Measurements from ENCODE around the gene RNF150. TPM values are rescaled to one million over a fixed set of nuclear protein-coding genes. Genes with fewer than 3 reads are reported as not detected.

The RNF150 gene
- polyA plus RNA-seq, 1 experiment: 9.8 TPM

- no peak overlapping the region for H3K4me3 ChIP-seq (ENCODE audit: low read depth, low read length)
- ChIA-PET CTCF (interaction anchor here (1.1 to 1.8 kb wide), 2 partner anchors 28 to 164 kb away, joined by 3 to 5 read pairs; partner anchors contain the start of gene RNF150), POLR2A (no interaction called here)
- TF ChIP-seq CTCF (IDR thresholded peaks at IDR 0.05; ENCODE audit: low read depth, low read length): no peak
- H3K9me3 ChIP-seq (ENCODE audit: control insufficient read depth, insufficient read depth, low read length): no peaks in the 10 kb centered on the region
- no peak overlapping the region for H3K27ac ChIP-seq (ENCODE audit: low read depth, low read length)
- no peaks in the 10 kb centered on the region for H3K27me3 ChIP-seq (ENCODE audit: control insufficient read depth, insufficient read depth, low read length)
- no peak for DNase-seq (ENCODE audit: low read depth, low spot score)
These were observed 164.0 kb downstream of the RNF150 start for GRCh38 chr4:140969296-140969695.

GRCh38 chr4:140968371-140968770 lies 164.9 kb downstream of the RNF150 start:
- Histone ChIP-seq H3K27me3 (ENCODE audit: control insufficient read depth, insufficient read depth, low read length) (no peaks in the 10 kb centered on the region), H3K4me3 (ENCODE audit: low read depth, low read length) (no peak overlapping the region), H3K9me3 (ENCODE audit: control insufficient read depth, insufficient read depth, low read length) (no peaks in the 10 kb centered on the region), H3K27ac (ENCODE audit: low read depth, low read length) (no peak overlapping the region)
- POLR2A ChIA-PET: no interaction called here
- TF ChIP-seq CTCF (IDR thresholded peaks at IDR 0.05; ENCODE audit: low read depth, low read length): no peak
- no peak for DNase-seq (ENCODE audit: low read depth, low spot score)
- CTCF ChIA-PET: interaction anchor here (0.9 kb wide), 1 partner anchor 165 kb away, joined by 3 read pairs; the partner anchor contains the start of gene RNF150

- DNase-seq (ENCODE audit: low read depth, low spot score): no peak
- Histone ChIP-seq H3K27me3 (ENCODE audit: control insufficient read depth, insufficient read depth, low read length) (no peaks in the 10 kb centered on the region), H3K9me3 (ENCODE audit: control insufficient read depth, insufficient read depth, low read length) (no peaks in the 10 kb centered on the region), H3K4me3 (ENCODE audit: low read depth, low read length) (no peak overlapping the region), H3K27ac (ENCODE audit: low read depth, low read length) (no peak overlapping the region)
- ChIA-PET POLR2A (no interaction called here), CTCF (interaction anchor here (1.1 kb wide), 1 partner anchor 634 kb away, joined by 3 read pairs; no protein-coding TSS in a partner anchor)
- no peak for TF ChIP-seq CTCF (IDR thresholded peaks at IDR 0.05; ENCODE audit: low read depth, low read length)
These were observed 169.4 kb downstream of the RNF150 start for GRCh38 chr4:140963883-140964282.

GRCh38 chr4:140955641-140956040 lies 177.6 kb downstream of the RNF150 start:
- no peak for DNase-seq (ENCODE audit: low read depth, low spot score)
- CTCF ChIA-PET: no interaction called here
- Histone ChIP-seq H3K4me3 (ENCODE audit: low read depth, low read length) (no peak overlapping the region), H3K9me3 (ENCODE audit: control insufficient read depth, insufficient read depth, low read length) (no peaks in the 10 kb centered on the region), H3K27ac (ENCODE audit: low read depth, low read length) (no peak overlapping the region), H3K27me3 (ENCODE audit: control insufficient read depth, insufficient read depth, low read length) (no peaks in the 10 kb centered on the region)
- TF ChIP-seq CTCF (IDR thresholded peaks at IDR 0.05; ENCODE audit: low read depth, low read length): no peak
- POLR2A ChIA-PET: no interaction called here

GRCh38 chr4:140952717-140953116 lies 180.6 kb downstream of the RNF150 start:
- CTCF ChIA-PET: no interaction called here
- no peak overlapping the region for H3K27ac ChIP-seq (ENCODE audit: low read depth, low read length)
- POLR2A ChIA-PET: no interaction called here
- no peak overlapping the region for H3K4me3 ChIP-seq (ENCODE audit: low read depth, low read length)
- H3K9me3 ChIP-seq (ENCODE audit: control insufficient read depth, insufficient read depth, low read length): no peaks in the 10 kb centered on the region
- no peak for TF ChIP-seq CTCF (IDR thresholded peaks at IDR 0.05; ENCODE audit: low read depth, low read length)
- no peaks in the 10 kb centered on the region for H3K27me3 ChIP-seq (ENCODE audit: control insufficient read depth, insufficient read depth, low read length)
- no peak for DNase-seq (ENCODE audit: low read depth, low spot score)

Measured in AG04450 (cell line).